ENCODE results near the gene UGT1A1.

UGT1A1 gene

GRCh38 chr2:233758849-233759248 is 1.2 kb upstream of the UGT1A1 start:
- ChIA-PET POLR2A (no interaction called here), CTCF (no interaction called here)
- DNase-seq (ENCODE audit: extremely low spot score): no peak
- TF ChIP-seq CTCF (IDR thresholded peaks at IDR 0.05; ENCODE audit: control extremely low read depth, extremely low read depth, low read depth, missing control alignments): no peak

DNA sequence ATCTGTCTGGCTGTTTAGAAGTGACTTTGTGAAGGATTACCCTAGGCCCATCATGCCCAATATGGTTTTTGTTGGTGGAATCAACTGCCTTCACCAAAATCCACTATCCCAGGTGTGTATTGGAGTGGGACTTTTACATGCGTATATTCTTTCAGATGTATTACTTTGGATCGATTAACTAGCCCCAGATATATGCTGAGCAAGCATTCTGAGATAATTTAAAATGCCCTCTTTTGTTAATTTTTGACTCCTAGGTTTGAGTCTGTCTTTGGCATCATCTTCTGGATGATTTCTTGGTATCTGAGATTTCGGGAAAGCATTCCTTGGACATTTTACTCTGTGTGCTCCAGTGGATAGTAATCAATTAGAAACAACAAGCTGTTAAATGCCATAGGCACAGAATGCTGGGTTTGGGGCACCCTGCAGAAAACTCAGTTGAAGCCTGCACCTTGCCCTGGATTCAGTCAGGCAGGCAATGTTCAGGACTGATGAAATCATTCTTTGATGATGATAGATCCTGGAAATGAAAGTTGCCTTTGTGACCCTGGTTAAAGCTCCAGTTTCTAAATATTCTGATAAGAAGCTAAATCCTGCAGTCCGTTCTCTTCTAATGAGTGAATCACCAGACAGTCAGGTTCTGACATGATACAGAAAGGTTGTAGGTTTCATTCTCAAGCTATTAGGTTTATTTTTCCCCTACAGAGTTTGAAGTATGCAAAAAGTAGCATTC is 1.1 kb downstream of the UGT1A1 start:
- CTCF ChIA-PET: interaction anchor here (0.7 kb wide), 1 partner anchor 25 kb away, joined by 3 read pairs; no protein-coding TSS in a partner anchor
- POLR2A ChIA-PET: no interaction called here
- DNase-seq (ENCODE audit: extremely low spot score): no peak
- no peak for TF ChIP-seq CTCF (IDR thresholded peaks at IDR 0.05; ENCODE audit: control extremely low read depth, extremely low read depth, low read depth, missing control alignments)

GRCh38 chr2:233764264-233764663 is 4.2 kb downstream of the UGT1A1 start:
- no peak for DNase-seq (ENCODE audit: extremely low spot score)
- POLR2A ChIA-PET: no interaction called here
- no peak for TF ChIP-seq CTCF (IDR thresholded peaks at IDR 0.05; ENCODE audit: control extremely low read depth, extremely low read depth, low read depth, missing control alignments)
- CTCF ChIA-PET: no interaction called here

- no peak for TF ChIP-seq CTCF (IDR thresholded peaks at IDR 0.05; ENCODE audit: control extremely low read depth, extremely low read depth, low read depth, missing control alignments)
- POLR2A ChIA-PET: no interaction called here
- DNase-seq (ENCODE audit: extremely low spot score): no peak
- CTCF ChIA-PET: no interaction called here
Measured at GRCh38 chr2:233764761-233765160, 4.7 kb downstream of the UGT1A1 start.

DNA sequence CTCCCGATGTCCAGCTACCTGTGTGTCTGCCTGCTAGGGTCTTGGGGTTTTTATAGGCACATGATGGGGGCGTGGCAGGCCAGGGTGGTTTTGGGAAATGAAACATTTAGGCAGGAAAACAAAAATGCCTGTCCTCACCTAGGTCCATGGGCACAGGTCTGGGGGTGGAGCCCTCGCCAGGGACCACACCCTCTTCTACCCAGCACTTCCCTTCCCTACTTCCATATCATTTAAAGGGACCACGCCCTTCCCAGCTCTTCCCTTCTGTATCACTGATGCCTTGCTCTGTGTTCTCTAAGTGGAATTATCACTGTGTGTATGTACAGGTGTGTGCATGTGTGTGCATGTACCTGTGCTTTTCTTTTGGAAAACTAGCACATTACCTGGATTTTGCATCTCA is 6.3 kb downstream of the UGT1A1 start:
- ChIA-PET POLR2A (no interaction called here), CTCF (interaction anchor here (1.1 kb wide), 1 partner anchor 13 kb away, joined by 3 read pairs; no protein-coding TSS in a partner anchor)
- TF ChIP-seq CTCF (IDR thresholded peaks at IDR 0.05; ENCODE audit: control extremely low read depth, extremely low read depth, low read depth, missing control alignments): no peak
- DNase-seq (ENCODE audit: extremely low spot score): no peak

- POLR2A ChIA-PET: no interaction called here
- CTCF ChIA-PET: no interaction called here
Measured at GRCh38 chr2:233768076-233768475, 8.0 kb downstream of the UGT1A1 start.

More at GRCh38 chr2:233768076-233768475, 8.0 kb downstream of the UGT1A1 start:
- DNase-seq (ENCODE audit: extremely low spot score): no peak
- TF ChIP-seq CTCF (IDR thresholded peaks at IDR 0.05; ENCODE audit: control extremely low read depth, extremely low read depth, low read depth, missing control alignments): no peak
